Stimulated activated naive CD8-positive, alpha-beta T cell treated with anti-CD3 and anti-CD28 coated beads, Interleukin-15, Interleukin-2, amounts not matched to agents 100 ng/mL and 50 ng/mL, for 24 hours (primary cell): ENCODE data around the gene SNX20.

Experiments used
- H3K27ac Mint-ChIP-seq: one replicate; pipeline ENCODE4 v1.8.0; 2021; ENCODE audit warnings: mild to moderate bottlenecking, mixed read lengths
- H3K27me3 Mint-ChIP-seq: one replicate; pipeline ENCODE4 v1.8.0; 2021; ENCODE audit warnings: mixed read lengths
- H3K36me3 Mint-ChIP-seq: one replicate; pipeline ENCODE4 v1.8.0; 2021; ENCODE audit warnings: low read depth, mixed read lengths
- H3K4me1 Mint-ChIP-seq: one replicate; pipeline ENCODE4 v1.8.0; 2021; ENCODE audit warnings: low read depth, mixed read lengths
- H3K4me3 Mint-ChIP-seq: one replicate; pipeline ENCODE4 v1.8.0; 2021; ENCODE audit warnings: mild to moderate bottlenecking, mixed read lengths
- H3K9me3 Mint-ChIP-seq: one replicate; pipeline ENCODE4 v1.8.0; 2021; ENCODE audit warnings: mixed read lengths

The SNX20 gene

DNA sequence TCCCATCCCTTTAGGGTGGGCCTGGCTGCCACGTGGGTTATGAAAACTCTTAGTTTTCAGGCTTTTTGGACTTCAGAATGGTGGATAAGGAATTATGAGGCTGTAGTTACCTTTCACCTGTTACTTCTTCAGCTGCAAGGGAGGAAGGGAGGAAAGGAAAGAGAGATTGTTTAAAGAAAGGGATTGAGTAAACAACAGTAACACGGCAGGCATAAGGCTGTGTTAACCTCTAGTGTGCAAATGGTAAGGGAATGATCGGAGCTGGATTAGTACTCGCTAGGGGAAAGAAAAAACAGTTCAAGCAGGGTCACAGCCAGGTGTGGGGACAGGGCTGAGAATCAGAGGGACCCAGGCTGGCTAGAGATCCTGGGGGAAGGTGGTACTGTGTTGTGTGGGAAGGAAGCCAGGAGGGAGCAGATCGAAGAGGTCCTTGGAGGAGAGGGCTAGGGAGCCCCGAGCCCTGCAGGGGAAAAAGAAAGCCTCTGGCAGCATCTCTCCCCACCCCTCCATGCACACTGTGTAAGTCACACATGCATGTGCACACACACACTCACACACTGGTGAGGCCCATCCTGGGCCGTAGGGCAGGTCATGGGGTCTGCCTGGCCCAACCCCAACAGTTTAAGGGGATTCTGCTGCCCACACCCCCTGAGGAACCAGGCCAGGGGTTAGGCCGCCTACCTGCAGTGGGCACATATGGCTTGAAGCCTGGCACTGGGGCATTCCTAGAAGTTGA lies 49.7 kb downstream of the SNX20 start:
- no peaks in the 10 kb centered on the region for H3K9me3 Mint-ChIP-seq
- H3K4me1 Mint-ChIP-seq = peaks cover 15% of the 10 kb centered on the region
- no peak overlapping the region for H3K4me3 Mint-ChIP-seq
- H3K27me3 Mint-ChIP-seq = no peaks in the 10 kb centered on the region
- H3K36me3 Mint-ChIP-seq = peaks cover 3% of the 10 kb centered on the region
- no peak overlapping the region for H3K27ac Mint-ChIP-seq

DNA sequence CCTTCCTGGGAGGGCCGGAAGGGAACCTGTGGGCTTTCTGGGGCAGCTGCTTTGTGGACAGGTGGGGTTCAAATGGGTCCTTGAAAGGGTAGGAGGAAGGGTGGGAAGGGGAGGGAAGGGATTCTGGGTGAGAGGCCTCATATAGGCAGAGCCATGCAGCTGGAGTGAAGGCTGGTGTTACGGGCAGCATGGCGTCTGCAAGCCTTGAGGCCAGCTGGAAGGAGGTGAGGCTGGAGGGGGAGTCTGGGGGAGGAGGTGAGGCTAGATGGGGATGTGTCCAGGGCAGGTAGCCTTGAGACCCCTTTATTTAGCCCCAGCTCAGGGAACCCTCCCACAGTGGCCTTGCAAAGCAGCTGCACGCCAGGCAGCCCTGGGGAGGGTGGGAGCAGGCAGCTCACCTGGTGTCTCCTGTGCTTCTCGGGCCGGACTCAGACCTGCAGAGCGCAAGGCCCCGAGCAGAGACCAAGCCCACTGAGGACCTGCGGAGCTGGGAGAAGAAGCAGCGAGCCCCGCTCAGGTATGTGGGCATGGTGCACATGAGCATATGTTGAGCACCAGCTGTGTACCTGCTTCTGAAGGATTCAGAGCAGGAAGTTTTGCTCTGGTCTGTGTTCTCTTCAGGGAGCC lies 50.6 kb downstream of the SNX20 start:
- Mint-ChIP-seq H3K4me1 (peaks cover 19% of the 10 kb centered on the region), H3K4me3 (no peak overlapping the region), H3K36me3 (peaks cover 3% of the 10 kb centered on the region)

DNA sequence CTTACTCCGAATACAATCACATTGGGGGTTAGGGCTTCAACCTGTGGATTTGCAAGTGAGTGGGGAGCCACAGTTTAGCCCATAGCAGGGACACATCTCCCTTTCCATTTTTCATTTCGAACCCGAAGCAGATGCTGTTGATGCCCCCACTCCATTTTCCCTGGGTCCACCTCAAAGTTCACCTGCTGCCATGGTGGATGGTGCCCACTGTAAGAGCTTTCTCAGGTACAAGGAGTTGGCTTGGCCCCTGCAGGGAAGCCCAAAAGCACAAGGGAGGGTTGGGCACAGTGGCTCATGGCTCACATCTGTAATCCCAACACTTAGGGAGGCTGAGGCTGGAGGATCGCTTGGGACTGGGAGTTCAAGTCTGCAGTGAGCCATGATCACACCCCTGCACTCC lies 51.8 kb downstream of the SNX20 start:
- H3K9me3 Mint-ChIP-seq = no peaks in the 10 kb centered on the region
- H3K4me3 Mint-ChIP-seq = no peak overlapping the region
- H3K27ac Mint-ChIP-seq = no peak overlapping the region
- no peaks in the 10 kb centered on the region for H3K27me3 Mint-ChIP-seq
- H3K4me1 Mint-ChIP-seq = peaks cover 21% of the 10 kb centered on the region
- H3K36me3 Mint-ChIP-seq = peaks cover 2% of the 10 kb centered on the region

More for the DNA sequence above, 50.6 kb downstream of the SNX20 start:
- Mint-ChIP-seq H3K27ac (no peak overlapping the region), H3K9me3 (no peaks in the 10 kb centered on the region), H3K27me3 (no peaks in the 10 kb centered on the region)

DNA sequence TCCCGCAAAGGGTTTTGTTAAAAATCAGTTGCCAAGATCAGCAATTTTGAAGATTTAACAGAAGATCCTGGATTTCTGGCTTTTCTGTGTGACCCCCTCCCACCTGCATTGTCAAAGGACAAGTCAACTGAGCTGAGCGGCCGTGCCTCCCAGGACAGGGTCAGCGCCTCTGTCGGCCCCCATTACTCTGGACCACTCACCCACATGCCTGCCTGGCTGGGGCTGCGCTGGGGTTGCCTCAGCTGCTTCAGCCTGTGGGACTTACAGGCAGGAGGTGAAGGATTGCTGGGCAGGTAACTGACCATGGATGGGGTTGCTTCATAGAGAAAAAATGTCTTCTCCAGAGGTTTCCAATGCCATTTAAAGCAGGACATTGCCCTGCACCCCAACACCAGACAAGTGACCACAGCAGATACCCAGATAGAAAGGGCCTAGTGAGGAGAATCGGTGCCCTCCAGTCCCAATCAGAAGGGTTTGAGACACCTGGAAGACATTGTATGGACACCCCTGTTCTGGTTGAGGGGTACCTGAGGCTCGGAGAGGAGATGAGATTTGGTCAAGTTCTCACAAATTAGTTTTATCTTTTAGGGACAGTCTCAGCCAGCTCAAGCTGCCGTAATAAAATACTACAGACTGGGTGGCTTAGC lies 52.8 kb downstream of the SNX20 start:
- no peak overlapping the region for H3K4me3 Mint-ChIP-seq
- peaks cover 28% of the 10 kb centered on the region for H3K4me1 Mint-ChIP-seq
- H3K27ac Mint-ChIP-seq = no peak overlapping the region
- H3K36me3 Mint-ChIP-seq = no peaks in the 10 kb centered on the region
- no peaks in the 10 kb centered on the region for H3K27me3 Mint-ChIP-seq
- no peaks in the 10 kb centered on the region for H3K9me3 Mint-ChIP-seq

DNA sequence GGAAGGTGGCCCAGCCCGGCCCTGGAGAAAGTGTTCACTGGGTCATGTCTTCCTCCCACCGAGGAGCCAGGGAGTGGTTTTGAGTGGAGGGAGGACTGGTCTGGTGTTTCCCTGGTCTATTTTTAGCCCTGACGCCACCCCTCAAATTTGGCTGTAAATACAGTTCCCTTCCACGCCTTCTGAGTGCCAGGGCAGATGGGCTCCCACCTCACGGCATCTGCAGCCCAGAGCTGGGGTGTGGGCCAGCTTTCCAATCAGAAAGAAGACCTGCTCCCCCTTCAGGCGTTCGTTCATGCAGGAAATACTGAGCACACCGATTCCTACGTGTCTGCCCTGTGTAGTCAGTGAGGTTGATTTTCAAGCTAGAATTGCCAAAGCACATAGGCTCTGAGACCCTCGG lies 53.7 kb downstream of the SNX20 start:
- H3K4me1 Mint-ChIP-seq = peaks cover 28% of the 10 kb centered on the region

DNA sequence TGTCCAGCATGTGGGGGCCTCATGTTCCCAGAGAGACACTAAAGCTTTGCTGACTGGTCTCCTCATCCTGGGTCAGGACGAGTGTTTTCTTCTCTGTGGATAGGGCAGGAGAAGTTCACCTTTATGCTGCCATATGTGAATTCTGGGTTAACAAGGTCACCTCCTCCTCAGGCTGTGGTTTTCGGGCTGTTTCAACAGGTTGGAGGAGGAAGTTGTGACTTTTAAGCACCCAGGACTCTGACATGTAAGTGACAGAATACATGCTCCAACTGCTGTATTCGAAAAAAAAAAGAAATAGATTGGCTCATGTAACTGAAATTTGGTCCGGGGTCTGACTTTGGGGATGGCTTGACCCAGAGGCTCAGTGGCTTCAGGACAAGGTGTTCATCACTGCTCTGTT lies 54.2 kb downstream of the SNX20 start:
- peaks cover 28% of the 10 kb centered on the region for H3K4me1 Mint-ChIP-seq
- H3K36me3 Mint-ChIP-seq = no peaks in the 10 kb centered on the region
- H3K4me3 Mint-ChIP-seq = no peak overlapping the region
- H3K27me3 Mint-ChIP-seq = no peaks in the 10 kb centered on the region
- H3K9me3 Mint-ChIP-seq = no peaks in the 10 kb centered on the region
- no peak overlapping the region for H3K27ac Mint-ChIP-seq

More for the DNA sequence above, 53.7 kb downstream of the SNX20 start:
- Mint-ChIP-seq H3K36me3 (no peaks in the 10 kb centered on the region), H3K27ac (peak overlapping the region; percentile 27), H3K27me3 (no peaks in the 10 kb centered on the region), H3K9me3 (no peaks in the 10 kb centered on the region), H3K4me3 (peak overlapping the region; percentile 17)

DNA sequence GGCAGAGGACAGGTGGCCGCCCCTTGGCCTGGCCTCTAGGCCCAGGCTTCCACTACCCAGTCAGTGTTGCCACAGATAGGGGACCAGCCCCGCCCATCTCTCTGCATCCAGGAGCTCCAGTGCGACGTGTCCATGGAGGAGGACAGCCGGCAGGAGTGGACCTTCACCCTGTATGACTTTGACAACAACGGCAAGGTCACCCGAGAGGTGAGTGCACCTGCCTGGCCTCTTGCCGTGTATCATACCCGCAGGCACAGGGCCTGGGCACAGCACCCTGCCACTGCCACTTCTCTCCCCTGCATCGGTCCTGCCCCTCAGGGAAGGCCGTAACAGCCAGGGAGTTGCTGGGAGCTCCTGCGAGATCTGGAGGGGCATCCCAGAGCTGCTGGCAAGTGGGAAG lies 55.7 kb downstream of the SNX20 start:
- H3K4me1 Mint-ChIP-seq = peaks cover 28% of the 10 kb centered on the region
- no peaks in the 10 kb centered on the region for H3K9me3 Mint-ChIP-seq
- H3K27me3 Mint-ChIP-seq = no peaks in the 10 kb centered on the region
- H3K4me3 Mint-ChIP-seq = no peak overlapping the region
- no peaks in the 10 kb centered on the region for H3K36me3 Mint-ChIP-seq
- H3K27ac Mint-ChIP-seq = no peak overlapping the region

DNA sequence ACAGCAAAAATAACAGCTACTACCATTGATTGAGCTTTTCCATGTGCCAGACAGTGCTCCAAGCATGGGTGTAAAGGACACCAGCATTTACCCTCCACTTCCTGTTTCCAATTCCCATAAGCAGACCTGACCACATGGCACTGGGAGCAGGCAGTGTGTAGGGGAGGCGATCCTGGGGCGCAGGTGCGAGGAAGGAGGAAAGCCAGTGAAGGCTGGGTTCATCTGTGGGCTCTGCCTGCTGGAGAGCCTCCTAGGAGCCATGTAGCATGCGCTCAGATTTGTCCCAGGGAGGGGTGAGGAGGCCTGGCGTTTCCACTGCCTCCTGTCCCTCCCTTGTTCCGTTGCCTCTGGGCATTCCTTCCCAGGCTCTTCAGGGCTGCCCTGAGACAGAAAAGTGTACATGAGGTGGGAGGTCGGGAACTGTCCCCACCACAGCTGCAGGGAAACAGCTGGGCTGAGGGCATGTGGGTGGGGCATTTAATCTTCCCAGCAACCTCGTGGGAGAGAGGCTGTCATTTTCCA lies 56.6 kb downstream of the SNX20 start:
- H3K27ac Mint-ChIP-seq = no peak overlapping the region
- no peaks in the 10 kb centered on the region for H3K27me3 Mint-ChIP-seq
- no peaks in the 10 kb centered on the region for H3K36me3 Mint-ChIP-seq
- H3K9me3 Mint-ChIP-seq = no peaks in the 10 kb centered on the region
- peaks cover 28% of the 10 kb centered on the region for H3K4me1 Mint-ChIP-seq
- no peak overlapping the region for H3K4me3 Mint-ChIP-seq

DNA sequence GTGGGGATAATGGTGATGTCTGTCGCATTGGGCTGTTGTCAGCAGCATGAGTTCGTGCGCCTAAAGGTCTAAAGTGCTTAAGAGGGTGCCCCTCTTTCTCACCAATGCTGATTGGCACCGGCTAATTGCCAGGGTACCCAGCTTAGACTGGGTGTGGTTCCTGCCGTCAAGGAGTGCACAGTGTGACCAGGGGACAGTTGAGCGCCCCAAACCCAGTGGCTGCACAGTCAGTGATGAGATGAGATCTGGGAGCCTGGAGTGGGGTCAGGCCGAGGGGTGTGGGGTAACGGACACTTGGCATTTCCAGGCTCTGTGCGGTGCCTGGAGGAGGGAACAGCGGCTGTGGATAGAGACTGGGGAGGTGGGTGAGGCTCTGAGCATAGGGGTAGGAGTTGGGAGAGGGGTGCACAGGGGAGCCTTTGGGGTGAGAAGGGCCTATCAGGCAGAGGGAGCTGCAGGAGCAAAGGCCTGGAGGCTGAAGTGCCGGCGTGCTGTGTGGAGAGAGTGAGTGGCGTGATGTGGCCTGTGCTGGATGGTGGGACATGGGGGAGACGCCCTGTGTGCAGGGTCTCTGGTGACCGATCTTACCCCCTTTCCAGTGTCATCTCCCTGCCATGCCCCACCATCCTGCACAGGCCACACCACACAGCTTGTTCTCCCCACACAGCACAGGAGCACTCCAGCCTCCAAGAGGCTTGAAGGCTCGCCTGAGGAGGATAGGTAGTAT lies 58.3 kb downstream of the SNX20 start:
- H3K9me3 Mint-ChIP-seq = no peaks in the 10 kb centered on the region
- no peaks in the 10 kb centered on the region for H3K27me3 Mint-ChIP-seq
- peaks cover 28% of the 10 kb centered on the region for H3K4me1 Mint-ChIP-seq
- H3K27ac Mint-ChIP-seq = no peak overlapping the region
- H3K4me3 Mint-ChIP-seq = no peak overlapping the region
- no peaks in the 10 kb centered on the region for H3K36me3 Mint-ChIP-seq

DNA sequence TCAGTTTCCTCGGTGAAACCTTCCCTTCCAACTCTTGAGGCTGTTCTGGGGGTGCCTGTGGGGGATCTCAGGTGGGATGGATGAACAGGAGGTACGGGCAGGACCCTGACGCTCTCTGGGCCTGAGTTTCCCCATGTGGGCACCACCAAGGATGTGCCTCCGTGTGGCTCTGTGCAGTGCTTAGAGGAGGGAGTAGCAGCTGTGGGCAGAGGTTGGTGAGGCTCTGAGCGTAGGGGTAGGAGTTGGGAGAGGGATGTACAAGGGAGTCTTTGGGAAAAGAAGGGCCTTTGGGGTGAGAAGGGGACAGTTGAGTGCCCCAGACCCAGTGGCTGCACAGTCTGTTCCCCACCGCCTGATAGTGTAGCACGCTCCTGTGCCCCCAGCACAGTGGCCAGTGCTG lies 59.1 kb downstream of the SNX20 start:
- H3K27ac Mint-ChIP-seq = no peak overlapping the region
- H3K4me3 Mint-ChIP-seq = no peak overlapping the region
- H3K9me3 Mint-ChIP-seq = no peaks in the 10 kb centered on the region
- no peaks in the 10 kb centered on the region for H3K36me3 Mint-ChIP-seq
- peaks cover 25% of the 10 kb centered on the region for H3K4me1 Mint-ChIP-seq
- H3K27me3 Mint-ChIP-seq = no peaks in the 10 kb centered on the region
